Colonic mucosa (tissue), 4 donors: ENCODE results near the gene ACSF3. TPM values are rescaled to one million over a fixed set of nuclear protein-coding genes. Genes with fewer than 3 reads are reported as not detected.

Experiments used
- DNase-seq: peaks from one replicate; pipeline ENCODE4 v3.0.0-alpha.2; 2020
- H3K27ac ChIP-seq: fragments of 200-600 bp; one replicate; pipeline ENCODE4 v1.8.0; 2021
- H3K27me3 ChIP-seq: fragments of 200-600 bp; one replicate; pipeline ENCODE4 v1.8.0; 2021
- H3K36me3 ChIP-seq: fragments of 200-600 bp; one replicate; pipeline ENCODE4 v1.8.0; 2021
- H3K4me1 ChIP-seq: fragments of 200-600 bp; one replicate; pipeline ENCODE4 v1.8.0; 2021; ENCODE audit warnings: mild to moderate bottlenecking
- H3K4me3 ChIP-seq: fragments of 200-600 bp; one replicate; pipeline ENCODE4 v1.8.0; 2021
- H3K9ac ChIP-seq, 2 donors: one replicate each; pipeline ENCODE4 v1.7.0; 2013; ENCODE audit warnings: control low read depth in 2 of 2, low read depth in 2 of 2, low read length in 2 of 2
- H3K9me3 ChIP-seq: fragments of 200-600 bp; one replicate; pipeline ENCODE4 v1.8.0; 2021
- intact Hi-C: fragments of 100-400 bp; cut with DNase I; formaldehyde crosslinking; loops from one replicate; pipeline ENCODE4 v1.14.1; 2022
- total RNA-seq, 2 donors: library from RNA; stranded (reverse); fragmentation: NEBNext Ultra II Directional in 1 of 2; extraction: Animal tissue kit (Norgen Biotek cat#: 25700) in 1 of 2; gene quantifications; one replicate each; pipeline ENCODE4 v1.2.1, GENCODE V29; 2021
- TF ChIP-seq, protein P1 (sequence below): fragments of 200-600 bp; IDR thresholded peaks from one replicate; pipeline ENCODE4 v1.8.0; 2022; ENCODE audit warnings: antibody characterized with exemption, mild to moderate bottlenecking
- donor health status: healthy.
- donor health status: DM: no; HTN: no; CAD: no.
- donor health status: DM: no; HTN: no; CAD: no.

Gene ACSF3
- total RNA-seq, 2 donors from 2014 or later = 60.2 TPM

GRCh38 chr16:89105599-89106151 lies 12.0 kb downstream of the ACSF3 start:
- TF ChIP-seq, protein P1, sequence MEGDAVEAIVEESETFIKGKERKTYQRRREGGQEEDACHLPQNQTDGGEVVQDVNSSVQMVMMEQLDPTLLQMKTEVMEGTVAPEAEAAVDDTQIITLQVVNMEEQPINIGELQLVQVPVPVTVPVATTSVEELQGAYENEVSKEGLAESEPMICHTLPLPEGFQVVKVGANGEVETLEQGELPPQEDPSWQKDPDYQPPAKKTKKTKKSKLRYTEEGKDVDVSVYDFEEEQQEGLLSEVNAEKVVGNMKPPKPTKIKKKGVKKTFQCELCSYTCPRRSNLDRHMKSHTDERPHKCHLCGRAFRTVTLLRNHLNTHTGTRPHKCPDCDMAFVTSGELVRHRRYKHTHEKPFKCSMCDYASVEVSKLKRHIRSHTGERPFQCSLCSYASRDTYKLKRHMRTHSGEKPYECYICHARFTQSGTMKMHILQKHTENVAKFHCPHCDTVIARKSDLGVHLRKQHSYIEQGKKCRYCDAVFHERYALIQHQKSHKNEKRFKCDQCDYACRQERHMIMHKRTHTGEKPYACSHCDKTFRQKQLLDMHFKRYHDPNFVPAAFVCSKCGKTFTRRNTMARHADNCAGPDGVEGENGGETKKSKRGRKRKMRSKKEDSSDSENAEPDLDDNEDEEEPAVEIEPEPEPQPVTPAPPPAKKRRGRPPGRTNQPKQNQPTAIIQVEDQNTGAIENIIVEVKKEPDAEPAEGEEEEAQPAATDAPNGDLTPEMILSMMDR = no peak
- Histone ChIP-seq H3K27me3 (no peaks in the 10 kb centered on the region), H3K4me3 (no peak overlapping the region), H3K4me1 (peaks cover 7% of the 10 kb centered on the region), H3K36me3 (no peaks in the 10 kb centered on the region), H3K9me3 (no peaks in the 10 kb centered on the region), H3K27ac (no peak overlapping the region), H3K9ac (no peak overlapping the region)
- intact Hi-C loops = no loop called here
- DNase-seq = no peak

- Histone ChIP-seq H3K4me3 (no peak overlapping the region), H3K9me3 (no peaks in the 10 kb centered on the region), H3K27ac (no peak overlapping the region), H3K9ac (no peak overlapping the region), H3K4me1 (peaks cover 4% of the 10 kb centered on the region), H3K36me3 (no peaks in the 10 kb centered on the region), H3K27me3 (no peaks in the 10 kb centered on the region)
- TF ChIP-seq, protein P1 = no peak
- intact Hi-C loops = no loop called here
- DNase-seq = no peak
These were observed 13.0 kb downstream of the ACSF3 start for GRCh38 chr16:89106533-89107202.

GRCh38 chr16:89107203-89107582 lies 13.5 kb downstream of the ACSF3 start:
- intact Hi-C loops = no loop called here
- no peaks in the 10 kb centered on the region for H3K4me1 ChIP-seq
- TF ChIP-seq, protein P1 = no peak
- no peak for DNase-seq
- H3K27me3 ChIP-seq = no peaks in the 10 kb centered on the region
- H3K36me3 ChIP-seq = no peaks in the 10 kb centered on the region
- H3K9me3 ChIP-seq = no peaks in the 10 kb centered on the region
- no peak overlapping the region for H3K9ac ChIP-seq
- H3K27ac ChIP-seq = no peak overlapping the region
- no peak overlapping the region for H3K4me3 ChIP-seq

- intact Hi-C loops = no loop called here
- Histone ChIP-seq H3K9me3 (no peaks in the 10 kb centered on the region), H3K27ac (peak overlapping the region; percentile 7), H3K36me3 (no peaks in the 10 kb centered on the region), H3K4me1 (no peaks in the 10 kb centered on the region), H3K9ac (no peak overlapping the region), H3K4me3 (no peak overlapping the region), H3K27me3 (no peaks in the 10 kb centered on the region)
- TF ChIP-seq, protein P1 = no peak
- DNase-seq = no peak
These were observed 14.8 kb downstream of the ACSF3 start for GRCh38 chr16:89108416-89108815.

DNA sequence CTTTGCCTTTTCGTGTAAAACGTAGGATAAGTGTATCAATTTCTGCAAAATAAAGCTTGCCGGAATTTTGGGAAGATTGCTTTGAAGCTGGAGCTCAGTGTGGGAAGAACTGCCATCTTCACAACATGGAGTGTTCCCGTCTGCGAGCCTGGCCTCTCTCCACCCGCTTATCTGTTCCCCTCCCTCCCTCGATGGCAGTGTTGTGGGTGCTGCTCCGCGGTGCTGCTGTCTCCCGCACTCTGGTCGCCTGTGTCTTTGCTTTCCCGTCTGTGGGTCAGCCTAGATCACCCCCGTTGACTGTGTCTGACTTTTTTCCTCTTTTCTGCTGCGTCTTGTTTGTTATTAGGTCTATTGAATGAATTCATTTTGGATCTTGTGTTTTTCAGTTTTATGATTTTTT lies 17.0 kb downstream of the ACSF3 start:
- Histone ChIP-seq H3K4me1 (no peaks in the 10 kb centered on the region), H3K4me3 (no peak overlapping the region), H3K9ac (no peak overlapping the region), H3K36me3 (no peaks in the 10 kb centered on the region), H3K27ac (no peak overlapping the region), H3K9me3 (no peaks in the 10 kb centered on the region), H3K27me3 (no peaks in the 10 kb centered on the region)
- no peak for DNase-seq
- TF ChIP-seq, protein P1 = no peak
- intact Hi-C loops = no loop called here
